ENCODE results near the gene CALM1. TPM values are rescaled to one million over a fixed set of nuclear protein-coding genes. Genes with fewer than 3 reads are reported as not detected.

The CALM1 gene
- total RNA-seq, 1 experiment from 2014 or later, result 998 TPM

- no peaks in the 10 kb centered on the region for H3K36me3 ChIP-seq (ENCODE audit: insufficient read depth, low read length, poor library complexity, severe bottlenecking)
- no TSS peak for BruUV-seq (replicated peaks)
- H3K4me3 ChIP-seq (ENCODE audit: low read depth, low read length, poor library complexity, severe bottlenecking), result no peak overlapping the region
- no peaks in the 10 kb centered on the region for H3K27me3 ChIP-seq (replicated peaks; ENCODE audit: insufficient read depth, low read depth, low read length, poor library complexity)
- intact Hi-C loops (cut with micrococcal nuclease; ENCODE audit: unreplicated experiment), result no loop called here
- ChIA-PET POLR2A (ENCODE audit: low non-redundant PET) (no interaction called here), CTCF (no interaction called here)
- H3K4me1 ChIP-seq (ENCODE audit: insufficient read depth, low read length, poor library complexity, severe bottlenecking), result no peaks in the 10 kb centered on the region
- H3K27ac ChIP-seq (ENCODE audit: low read depth, low read length, poor library complexity, severe bottlenecking), result no peak overlapping the region
- TF ChIP-seq CTCF (conservative IDR thresholded peaks at IDR 0.05; ENCODE audit: low read depth, low read length) (no peak), EZH2 (IDR thresholded peaks at IDR 0.05; ENCODE audit: borderline replicate concordance, low read depth, low read length, poor library complexity, severe bottlenecking) (no peak)
- H3K9me3 ChIP-seq (ENCODE audit: low read depth, low read length, poor library complexity, severe bottlenecking), result no peaks in the 10 kb centered on the region
- DNase-seq (ENCODE audit: low spot score), result no peak
Measured at GRCh38 chr14:90424686-90425372, 28.0 kb downstream of the CALM1 start.

- no peak for DNase-seq (ENCODE audit: low spot score)
- Histone ChIP-seq H3K9me3 (ENCODE audit: low read depth, low read length, poor library complexity, severe bottlenecking) (no peaks in the 10 kb centered on the region), H3K27me3 (replicated peaks; ENCODE audit: insufficient read depth, low read depth, low read length, poor library complexity) (no peaks in the 10 kb centered on the region), H3K27ac (ENCODE audit: low read depth, low read length, poor library complexity, severe bottlenecking) (no peak overlapping the region), H3K4me1 (ENCODE audit: insufficient read depth, low read length, poor library complexity, severe bottlenecking) (no peaks in the 10 kb centered on the region), H3K4me3 (ENCODE audit: low read depth, low read length, poor library complexity, severe bottlenecking) (no peak overlapping the region), H3K36me3 (ENCODE audit: insufficient read depth, low read length, poor library complexity, severe bottlenecking) (no peaks in the 10 kb centered on the region)
- TF ChIP-seq CTCF (conservative IDR thresholded peaks at IDR 0.05; ENCODE audit: low read depth, low read length) (no peak), EZH2 (IDR thresholded peaks at IDR 0.05; ENCODE audit: borderline replicate concordance, low read depth, low read length, poor library complexity, severe bottlenecking) (no peak)
- CTCF ChIA-PET, result no interaction called here
- intact Hi-C loops (cut with micrococcal nuclease; ENCODE audit: unreplicated experiment), result no loop called here
- POLR2A ChIA-PET (ENCODE audit: low non-redundant PET), result no interaction called here
- BruUV-seq (replicated peaks), result no TSS peak
Measured at GRCh38 chr14:90425373-90425879, 28.6 kb downstream of the CALM1 start.

GRCh38 chr14:90426031-90426540 lies 29.3 kb downstream of the CALM1 start:
- POLR2A ChIA-PET (ENCODE audit: low non-redundant PET), result no interaction called here
- DNase-seq (ENCODE audit: low spot score), result no peak
- Histone ChIP-seq H3K9me3 (ENCODE audit: low read depth, low read length, poor library complexity, severe bottlenecking) (no peaks in the 10 kb centered on the region), H3K36me3 (ENCODE audit: insufficient read depth, low read length, poor library complexity, severe bottlenecking) (no peaks in the 10 kb centered on the region), H3K4me1 (ENCODE audit: insufficient read depth, low read length, poor library complexity, severe bottlenecking) (no peaks in the 10 kb centered on the region), H3K27ac (ENCODE audit: low read depth, low read length, poor library complexity, severe bottlenecking) (no peak overlapping the region), H3K4me3 (ENCODE audit: low read depth, low read length, poor library complexity, severe bottlenecking) (no peak overlapping the region), H3K27me3 (replicated peaks; ENCODE audit: insufficient read depth, low read depth, low read length, poor library complexity) (no peaks in the 10 kb centered on the region)
- no TSS peak for BruUV-seq (replicated peaks)
- intact Hi-C loops (cut with micrococcal nuclease; ENCODE audit: unreplicated experiment), result no loop called here
- CTCF ChIA-PET, result no interaction called here
- TF ChIP-seq EZH2 (IDR thresholded peaks at IDR 0.05; ENCODE audit: borderline replicate concordance, low read depth, low read length, poor library complexity, severe bottlenecking) (no peak), CTCF (conservative IDR thresholded peaks at IDR 0.05; ENCODE audit: low read depth, low read length) (no peak)

Data from A673 (cell line).